B cell (primary cell): Measurements from ENCODE around the gene HOXA3. TPM values are rescaled to one million over a fixed set of nuclear protein-coding genes. Genes with fewer than 3 reads are reported as not detected.

Experiments used
- ATAC-seq: fragments of 200-7000 bp; cut with Tn5 transposase; one replicate; pipeline ENCODE4 v1.10.0; 2021; ENCODE audit warnings: low read depth, mild to moderate bottlenecking, moderate number of reproducible peaks, moderate library complexity
- CTCF ChIA-PET: fragments of 350-600 bp; sonication (Branson Sonifier 250); formaldehyde crosslinking; loops from one replicate; lab custom pipeline; 2021; ENCODE audit warnings: antibody characterized with exemption, inconsistent platforms; lab: Charles Lee
- POLR2A ChIA-PET: fragments of 350-600 bp; sonication (Branson Sonifier 250); formaldehyde crosslinking; loops from one replicate; lab custom pipeline; 2021; ENCODE audit warnings: antibody characterized with exemption; lab: Charles Lee
- DNase-seq: peaks from one replicate; pipeline ENCODE4 v3.0.0; 2013
- H2AFZ ChIP-seq: 2 replicates; pipeline ENCODE4 v1.6.1; 2012; ENCODE audit warnings: mild to moderate bottlenecking, low read depth, low read length; ENCODE audit not compliant: insufficient read depth, poor library complexity, severe bottlenecking
- H3K27ac ChIP-seq, 2 donors: 1 replicate in 1 of 2; 2 replicates in 1 of 2; pipeline ENCODE4 v1.5.1; 2012 to 2013; ENCODE audit warnings: low read length in 2 of 2, mild to moderate bottlenecking in 2 of 2, moderate library complexity in 1 of 2
- H3K27me3 ChIP-seq, 4 experiments: fragments of 200-600 bp in 1 of 4; sonication (generic) in 1 of 4; replicated peaks in 1 of 4; 1 replicate in 2 of 4; 2 replicates in 2 of 4; pipeline versions ENCODE4 v1.6.1 to v1.7.0; 2013 to 2016; ENCODE audit warnings: low read length in 3 of 4, mild to moderate bottlenecking in 2 of 4, mixed read lengths in 1 of 4, moderate library complexity in 1 of 4; ENCODE audit not compliant: insufficient read depth in 4 of 4, control insufficient read depth in 3 of 4; ENCODE audit errors: control extremely low read depth in 1 of 4
- H3K36me3 ChIP-seq, 2 experiments: replicated peaks in 1 of 2; 1 replicate in 1 of 2; 2 replicates in 1 of 2; pipeline versions ENCODE4 v1.6.1 to v1.7.1; 2013; ENCODE audit warnings: low read length in 1 of 2; ENCODE audit not compliant: insufficient read depth in 2 of 2, control insufficient read depth in 1 of 2; ENCODE audit errors: control extremely low read depth in 1 of 2, extremely low read depth in 1 of 2
- H3K4me1 ChIP-seq, 2 donors: fragments of 200-600 bp in 1 of 2; sonication (generic) in 1 of 2; 1 replicate in 1 of 2; 2 replicates in 1 of 2; pipeline versions ENCODE4 v1.5.1 to v1.6.1; 2013 to 2017; ENCODE audit warnings: low read length in 2 of 2; ENCODE audit not compliant: control insufficient read depth in 2 of 2, insufficient read depth in 2 of 2
- H3K4me2 ChIP-seq: replicated peaks from 2 replicates; pipeline ENCODE3; 2012; ENCODE audit warnings: mild to moderate bottlenecking, low read depth, low read length; ENCODE audit not compliant: poor library complexity, severe bottlenecking
- H3K4me3 ChIP-seq, 5 experiments: fragments of 200-600 bp in 1 of 5; sonication (generic) in 1 of 5; 1 replicate in 3 of 5; 2 replicates in 2 of 5; pipeline versions ENCODE4 v1.5.1 to v1.7.0; 2011 to 2016; ENCODE audit warnings: low read length in 4 of 5, mild to moderate bottlenecking in 4 of 5, low read depth in 2 of 5, control low read depth in 1 of 5, moderate library complexity in 1 of 5; ENCODE audit not compliant: insufficient read depth in 1 of 5; ENCODE audit errors: control extremely low read depth in 1 of 5, extremely low read depth in 1 of 5
- H3K79me2 ChIP-seq: fragments of 200-600 bp; sonication (generic); one replicate; pipeline ENCODE4 v1.6.0; 2016; ENCODE audit warnings: low read length; ENCODE audit not compliant: control insufficient read depth, insufficient read depth
- H3K9ac ChIP-seq: fragments of 200-600 bp; sonication (generic); 2 replicates; pipeline ENCODE4 v1.6.1; 2017; ENCODE audit warnings: mild to moderate bottlenecking, low read length, moderate library complexity
- H3K9me3 ChIP-seq, 3 donors: one replicate each; pipeline versions ENCODE4 v1.6.1 to v1.7.1; 2013; ENCODE audit warnings: low read length in 2 of 3; ENCODE audit not compliant: control insufficient read depth in 2 of 3, insufficient read depth in 1 of 3; ENCODE audit errors: control extremely low read depth in 1 of 3
- H4K20me1 ChIP-seq: 2 replicates; pipeline ENCODE4 v1.6.0; 2012; ENCODE audit warnings: mild to moderate bottlenecking, low read length; ENCODE audit not compliant: insufficient read depth, control insufficient read depth, poor library complexity, severe bottlenecking
- H3K27ac Mint-ChIP-seq: one replicate; pipeline ENCODE4 v1.8.0; 2021; ENCODE audit warnings: mixed read lengths
- H3K27me3 Mint-ChIP-seq: one replicate; pipeline ENCODE4 v1.8.0; 2021; ENCODE audit warnings: mixed read lengths
- H3K4me1 Mint-ChIP-seq: one replicate; pipeline ENCODE4 v1.8.0; 2021; ENCODE audit warnings: mixed read lengths
- H3K4me3 Mint-ChIP-seq: one replicate; pipeline ENCODE4 v1.8.0; 2021; ENCODE audit warnings: mixed read lengths
- H3K9me3 Mint-ChIP-seq: one replicate; pipeline ENCODE4 v1.8.0; 2022; ENCODE audit warnings: mixed read lengths; ENCODE audit not compliant: insufficient read depth
- EZH2 ChIP-seq: IDR thresholded peaks from 2 replicates; pipeline ENCODE4 v1.6.1; 2012; ENCODE audit warnings: borderline replicate concordance, low read depth, mild to moderate bottlenecking, moderate library complexity, low read length; ENCODE audit not compliant: insufficient read depth, poor library complexity, severe bottlenecking
- WGBS: methylation state at CpG from one replicate; pipeline ENCODE4 v1.1.5; 2013; ENCODE audit warnings: missing lambda C conversion rate; ENCODE audit not compliant: insufficient coverage; 5-methylcytosine and 5-hydroxymethylcytosine counted together
- intact Hi-C: fragments of 100-400 bp; cut with micrococcal nuclease; formaldehyde crosslinking; loops from one replicate; pipeline ENCODE4 v1.10.0; 2022
- polyA plus RNA-seq: library from polyadenylated mRNA; depleted of rRNA; stranded (reverse); fragments of >200 nt; gene quantifications from 2 replicates; pipeline ENCODE4 v1.2.3, GENCODE V29; 2012
- total RNA-seq, 2 donors: library from RNA; stranded (reverse); fragments of 120-200 nt in 1 of 2; gene quantifications; 1 replicate in 1 of 2; 2 replicates in 1 of 2; pipeline versions ENCODE4 v1.2.3 to v1.2.4, GENCODE V29; 2013 to 2022
- TF ChIP-seq, protein P1 (sequence below): fragments of 200-600 bp; IDR thresholded peaks from one replicate; pipeline ENCODE4 v1.8.0; 2022; ENCODE audit warnings: antibody characterized with exemption, mild to moderate bottlenecking

The HOXA3 gene
- total and polyA plus RNA-seq, 2 donors (not counting 1 experiment from before 2014, with no cell fraction given) = 0.07 TPM; not detected in 1

DNA sequence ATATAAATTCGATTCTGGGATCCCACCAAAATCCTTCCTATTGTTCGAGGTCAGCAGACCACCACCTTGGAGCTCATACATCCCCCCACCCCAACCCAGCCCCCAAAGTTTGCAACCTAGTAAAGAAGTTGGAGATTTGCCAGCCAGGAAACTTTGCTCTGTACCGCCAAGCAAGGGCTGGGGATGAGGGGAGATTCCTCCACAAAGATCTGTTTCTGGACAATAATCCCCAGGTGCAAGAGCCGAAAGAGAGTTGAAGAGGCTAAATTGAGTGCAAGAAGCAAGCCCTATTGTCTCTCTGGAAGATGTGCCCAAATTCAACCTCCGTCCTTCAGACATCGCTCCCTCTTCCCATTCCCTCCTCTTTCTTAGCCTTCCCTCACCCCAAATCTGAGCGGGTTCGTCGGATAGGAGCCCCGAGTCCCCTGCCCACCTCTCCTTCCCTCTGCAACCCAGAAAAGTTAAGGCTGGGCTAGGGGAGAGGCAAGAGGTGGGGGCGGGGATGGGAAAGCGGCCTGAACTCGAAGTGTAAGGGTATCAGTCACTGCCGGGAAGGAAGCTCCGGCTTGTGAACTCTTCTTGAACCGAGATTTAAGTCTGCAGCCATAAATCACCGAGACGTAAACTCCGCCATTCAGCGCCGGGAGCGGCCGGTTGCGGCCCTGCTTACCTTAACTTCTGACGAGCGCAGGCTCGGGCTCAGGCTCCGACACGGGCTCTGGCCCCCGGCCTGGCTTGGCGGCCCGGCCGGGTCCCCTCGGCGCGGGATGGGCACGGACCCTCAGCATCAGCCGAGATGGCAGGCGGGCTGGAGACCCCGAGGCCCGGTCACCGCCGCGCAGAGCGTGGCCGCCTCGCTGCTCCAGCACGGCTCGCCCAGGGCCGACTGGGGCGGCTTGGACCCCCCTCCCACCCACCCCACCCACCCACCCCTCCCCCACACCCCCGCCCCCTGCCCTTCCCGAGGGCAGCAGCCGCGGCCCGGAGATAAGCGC is 39.1 kb downstream of the HOXA3 start:
- Mint-ChIP-seq H3K27me3 (peaks cover 13% of the 10 kb centered on the region), H3K4me1 (no peaks in the 10 kb centered on the region), H3K27ac (no peak overlapping the region), H3K9me3 (no peaks in the 10 kb centered on the region), H3K4me3 (no peak overlapping the region)
- no peaks in the 10 kb centered on the region for H3K4me1 ChIP-seq
- ChIA-PET CTCF (no interaction called here), POLR2A (no interaction called here)
- H3K27ac ChIP-seq = no peak overlapping the region
- H3K9me3 ChIP-seq = peaks cover 0 to 8% (median 0%) of the 10 kb centered on the region in 3 donors
- H3K4me3 ChIP-seq = no peak overlapping the region
- no peak for ATAC-seq
- H2AFZ ChIP-seq = no peak overlapping the region
- no peak for DNase-seq
- no peaks in the 10 kb centered on the region for H4K20me1 ChIP-seq
- no peak for TF ChIP-seq EZH2
- TF ChIP-seq, protein P1, sequence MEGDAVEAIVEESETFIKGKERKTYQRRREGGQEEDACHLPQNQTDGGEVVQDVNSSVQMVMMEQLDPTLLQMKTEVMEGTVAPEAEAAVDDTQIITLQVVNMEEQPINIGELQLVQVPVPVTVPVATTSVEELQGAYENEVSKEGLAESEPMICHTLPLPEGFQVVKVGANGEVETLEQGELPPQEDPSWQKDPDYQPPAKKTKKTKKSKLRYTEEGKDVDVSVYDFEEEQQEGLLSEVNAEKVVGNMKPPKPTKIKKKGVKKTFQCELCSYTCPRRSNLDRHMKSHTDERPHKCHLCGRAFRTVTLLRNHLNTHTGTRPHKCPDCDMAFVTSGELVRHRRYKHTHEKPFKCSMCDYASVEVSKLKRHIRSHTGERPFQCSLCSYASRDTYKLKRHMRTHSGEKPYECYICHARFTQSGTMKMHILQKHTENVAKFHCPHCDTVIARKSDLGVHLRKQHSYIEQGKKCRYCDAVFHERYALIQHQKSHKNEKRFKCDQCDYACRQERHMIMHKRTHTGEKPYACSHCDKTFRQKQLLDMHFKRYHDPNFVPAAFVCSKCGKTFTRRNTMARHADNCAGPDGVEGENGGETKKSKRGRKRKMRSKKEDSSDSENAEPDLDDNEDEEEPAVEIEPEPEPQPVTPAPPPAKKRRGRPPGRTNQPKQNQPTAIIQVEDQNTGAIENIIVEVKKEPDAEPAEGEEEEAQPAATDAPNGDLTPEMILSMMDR = no peak
- intact Hi-C loops = no loop called here
- no peaks in the 10 kb centered on the region for H3K36me3 ChIP-seq
- H3K27me3 ChIP-seq = peaks cover 0 to 7% (median 0%) of the 10 kb centered on the region in 4 experiments
- no peak overlapping the region for H3K9ac ChIP-seq
- H3K4me2 ChIP-seq = no peak overlapping the region
- H3K79me2 ChIP-seq = no peaks in the 10 kb centered on the region
- WGBS = 95% methylated on average over 24 of the region's 57 CpGs

DNA sequence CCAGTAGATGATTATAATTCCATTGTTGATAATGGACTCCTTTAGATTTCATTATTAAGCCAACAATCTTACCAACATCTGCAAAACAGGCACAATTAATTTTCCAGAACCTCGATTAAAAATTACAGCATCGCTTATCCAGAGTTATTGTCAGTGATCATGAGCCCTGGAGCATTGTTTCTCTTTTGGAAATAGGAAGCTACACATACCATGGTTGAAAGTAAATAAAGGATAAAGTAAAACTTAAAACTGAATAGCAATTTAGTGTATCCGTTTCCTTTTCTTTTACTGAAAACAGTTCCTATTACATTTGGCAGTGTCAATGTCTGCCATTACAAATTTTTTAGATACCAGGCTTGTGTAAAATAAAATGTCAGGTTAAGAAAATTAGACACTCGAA is 40.0 kb downstream of the HOXA3 start:
- Mint-ChIP-seq H3K27ac (no peak overlapping the region), H3K4me3 (no peak overlapping the region), H3K27me3 (peaks cover 8% of the 10 kb centered on the region), H3K4me1 (no peaks in the 10 kb centered on the region), H3K9me3 (no peaks in the 10 kb centered on the region)
- Histone ChIP-seq H3K9ac (no peak overlapping the region), H3K27ac (no peak overlapping the region), H3K4me1 (no peaks in the 10 kb centered on the region), H3K79me2 (no peaks in the 10 kb centered on the region), H3K9me3 (peaks cover 0 to 15% (median 0%) of the 10 kb centered on the region in 3 donors), H2AFZ (no peak overlapping the region), H3K36me3 (no peaks in the 10 kb centered on the region), H4K20me1 (no peaks in the 10 kb centered on the region), H3K27me3 (peaks cover 0 to 6% (median 0%) of the 10 kb centered on the region in 4 experiments), H3K4me3 (no peak overlapping the region), H3K4me2 (no peak overlapping the region)
- WGBS = no CpG with 5 or more reads among the region's 4 CpGs
- DNase-seq (no peak), ATAC-seq (no peak)
- POLR2A ChIA-PET = no interaction called here
- intact Hi-C loops = no loop called here
- CTCF ChIA-PET = no interaction called here
- TF ChIP-seq, protein P1 = no peak
